ENCODE measurements around the gene VEGFC.

Gene VEGFC

DNA sequence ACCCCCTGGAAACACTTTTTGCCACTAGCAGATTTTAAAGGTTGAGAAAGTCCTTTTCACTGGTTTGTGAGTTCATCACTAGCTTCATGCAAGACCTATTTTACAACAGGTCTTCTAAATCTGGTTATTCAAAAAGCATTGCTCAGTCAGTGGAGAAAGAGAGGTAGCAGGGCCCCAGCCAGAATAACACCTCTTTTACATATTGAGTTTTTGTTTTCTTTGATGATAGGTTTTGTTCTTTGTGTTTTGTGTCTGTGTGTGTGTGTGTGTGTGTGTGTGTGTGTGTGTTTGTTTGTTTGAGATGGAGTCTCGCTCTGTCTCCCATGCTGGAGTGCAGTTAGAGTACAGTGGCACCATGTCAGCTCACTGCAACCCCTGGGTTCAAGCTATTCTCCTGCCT, 2.7 kb upstream of the VEGFC start:
- DNase-seq: no peak

GRCh38 chr4:176794651-176795050, 1.9 kb upstream of the VEGFC start:
- DNase-seq: no peak

DNA sequence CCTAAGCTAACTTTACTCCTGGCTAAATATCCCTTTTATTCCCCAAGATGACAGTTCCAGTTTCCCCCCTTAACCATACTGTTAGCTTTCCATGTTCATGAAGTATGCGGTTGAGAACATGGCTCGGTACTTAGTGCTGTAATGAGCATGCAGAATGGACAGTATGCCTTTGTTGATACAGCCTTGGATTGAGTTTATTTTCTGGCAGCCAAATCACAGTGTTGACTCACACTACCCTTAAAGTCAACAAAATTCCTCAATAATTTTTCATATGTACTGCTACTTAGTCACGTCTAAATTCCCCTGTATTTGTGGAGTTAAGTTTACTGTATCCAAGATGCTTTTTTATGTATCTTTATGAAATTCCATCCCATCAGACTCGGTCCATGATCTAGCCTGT, 1.4 kb upstream of the VEGFC start:
- DNase-seq: no peak

DNA sequence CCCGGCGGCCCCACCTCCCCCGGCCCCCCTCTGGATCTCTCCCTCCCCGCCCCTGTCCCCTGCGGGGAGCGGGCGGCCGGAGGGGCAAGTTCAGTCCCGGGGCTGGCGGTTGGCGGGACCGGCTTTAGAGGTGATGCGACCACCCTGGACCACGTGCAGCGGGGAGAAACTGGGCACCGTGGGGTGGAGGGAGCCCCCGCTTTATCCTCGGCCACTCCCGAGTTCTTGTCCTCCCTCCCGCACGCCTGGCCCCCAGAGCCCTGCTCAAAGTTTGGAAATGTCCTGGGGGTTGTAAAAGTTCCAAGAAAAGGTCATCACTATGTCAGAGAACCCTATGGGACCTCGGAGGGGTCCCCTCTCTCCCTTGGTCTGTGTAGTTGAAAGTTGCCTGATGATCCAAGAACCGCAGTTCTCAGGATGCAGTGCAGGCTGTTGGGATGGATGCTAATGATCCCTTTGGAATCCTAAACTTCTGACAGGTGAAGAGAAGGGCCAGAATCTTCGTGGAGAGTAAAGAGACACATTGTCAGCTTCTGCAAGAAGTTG, 411 bp upstream of the VEGFC start:
- no peak for DNase-seq

DNA sequence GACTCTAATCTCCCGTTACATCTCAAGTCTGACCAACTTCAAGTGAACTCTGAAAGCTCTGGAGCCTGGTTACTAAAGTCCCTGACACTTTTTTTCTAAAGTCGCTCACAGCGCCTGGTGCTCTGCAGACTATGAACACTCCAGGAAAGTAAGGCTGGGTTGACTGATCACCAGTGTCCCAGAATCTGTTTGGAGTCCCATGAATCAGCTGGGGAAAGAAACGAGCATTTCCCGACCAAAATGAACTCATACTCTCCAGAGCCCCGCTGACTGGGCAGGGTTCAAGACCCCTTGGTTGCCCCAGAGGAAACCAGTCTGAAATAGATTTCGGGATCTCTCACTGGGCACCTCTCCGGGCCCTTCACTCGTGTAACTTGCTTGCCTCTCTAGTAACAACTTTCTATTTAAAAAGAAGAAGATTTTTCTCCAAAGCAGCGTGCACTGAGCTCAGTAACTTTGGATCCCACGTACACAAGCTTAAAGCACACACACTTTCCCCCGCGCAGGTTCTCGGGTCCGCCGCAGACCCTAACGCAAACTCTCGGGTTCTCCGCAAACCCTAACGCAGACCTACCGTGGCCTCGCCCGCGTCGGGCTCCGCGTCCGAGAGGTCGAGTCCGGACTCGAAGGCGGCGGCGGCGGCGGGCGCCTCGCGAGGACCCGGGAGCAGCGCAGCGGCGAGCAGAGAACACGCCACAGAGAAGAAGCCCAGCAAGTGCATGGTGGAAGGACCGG, 964 bp downstream of the VEGFC start:
- DNase-seq: no peak

GRCh38 chr4:176790398-176790797, 2.3 kb downstream of the VEGFC start:
- no peak for DNase-seq

DNA sequence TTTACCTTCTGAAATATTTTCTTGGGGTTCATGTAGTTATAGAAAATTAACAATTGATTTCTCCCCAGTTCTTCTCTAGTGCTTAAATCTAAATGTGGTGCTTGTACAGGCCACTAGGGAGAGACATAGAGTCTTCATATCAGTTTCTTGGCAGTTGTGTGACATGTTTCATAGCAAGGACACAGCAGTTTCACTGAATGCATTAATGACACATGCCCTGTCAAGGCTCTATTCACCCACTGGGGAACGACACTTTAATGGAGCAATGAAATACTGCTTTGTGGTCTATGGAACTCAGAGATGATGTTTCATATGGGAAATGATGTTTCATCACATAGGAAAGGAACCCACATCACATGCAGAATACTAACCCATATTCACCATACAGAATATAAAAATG, 2.8 kb downstream of the VEGFC start:
- no peak for DNase-seq

- DNase-seq: no peak
Measured at GRCh38 chr4:176788971-176789370, 3.8 kb downstream of the VEGFC start.

- no peak for DNase-seq
Measured at GRCh38 chr4:176788248-176788647, 4.5 kb downstream of the VEGFC start.

DNA sequence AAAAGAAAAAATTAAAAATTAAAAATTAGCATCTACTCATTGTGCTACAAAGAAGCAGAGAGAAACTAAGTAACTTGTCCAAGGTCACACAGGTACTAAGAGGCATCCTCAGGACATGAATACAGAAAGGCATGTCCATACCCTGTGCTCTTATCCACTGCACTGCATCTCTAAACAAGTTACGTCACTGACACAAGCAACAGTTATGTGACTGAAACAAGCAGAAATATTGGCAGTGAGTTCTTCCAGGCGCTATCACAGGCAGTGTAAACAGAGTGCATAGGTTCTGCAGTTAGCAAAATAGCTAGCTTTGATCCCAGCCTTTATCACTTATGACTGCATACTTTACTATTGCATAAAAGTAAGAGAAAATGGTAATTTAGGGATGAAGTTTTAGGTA, 7.9 kb downstream of the VEGFC start:
- no peak for DNase-seq

GRCh38 chr4:176782794-176783193, 9.9 kb downstream of the VEGFC start:
- no peak for DNase-seq

DNA sequence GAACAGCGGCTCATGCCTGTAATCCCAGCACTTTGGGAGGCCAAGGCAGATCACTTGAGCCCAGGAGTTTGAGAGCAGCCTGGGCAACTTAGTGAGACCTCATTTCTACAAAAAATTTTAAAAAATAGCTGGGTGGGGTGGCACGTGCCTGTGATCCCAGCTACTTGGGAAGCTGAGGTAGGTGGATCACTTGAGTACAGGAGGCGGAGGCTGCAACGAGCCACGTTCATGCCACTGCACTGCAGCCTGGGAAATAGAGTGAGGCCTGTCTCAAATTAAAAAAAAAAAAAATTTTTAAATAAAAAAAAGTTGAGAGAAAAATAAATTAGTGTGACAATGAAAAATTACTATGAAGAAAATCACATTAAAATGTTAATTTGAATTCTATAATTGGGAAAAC, 10.5 kb downstream of the VEGFC start:
- DNase-seq: no peak

- DNase-seq: no peak
Measured at GRCh38 chr4:176781739-176782100, 11.0 kb downstream of the VEGFC start.

GRCh38 chr4:176780995-176781738, 11.6 kb downstream of the VEGFC start:
- DNase-seq: no peak

DNA sequence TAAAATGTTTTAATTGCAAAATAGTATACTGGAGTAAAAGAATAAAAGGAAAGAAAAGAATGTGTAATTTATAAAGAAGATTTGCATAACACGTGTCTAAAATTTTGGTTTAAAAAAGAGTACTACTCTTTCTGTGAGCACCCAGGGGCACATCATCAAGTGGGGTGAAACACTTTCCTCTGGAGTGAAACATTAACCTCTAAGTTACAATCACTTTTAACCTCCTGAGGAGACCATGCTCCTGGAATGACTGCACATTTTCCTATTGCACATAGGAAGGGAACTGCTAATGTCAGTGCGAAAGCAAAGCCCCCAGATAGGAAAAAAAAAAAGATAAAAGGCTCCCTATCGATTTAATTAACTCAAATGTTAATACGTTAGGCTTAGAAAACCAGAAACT, 13.3 kb downstream of the VEGFC start:
- no peak for DNase-seq

DNA sequence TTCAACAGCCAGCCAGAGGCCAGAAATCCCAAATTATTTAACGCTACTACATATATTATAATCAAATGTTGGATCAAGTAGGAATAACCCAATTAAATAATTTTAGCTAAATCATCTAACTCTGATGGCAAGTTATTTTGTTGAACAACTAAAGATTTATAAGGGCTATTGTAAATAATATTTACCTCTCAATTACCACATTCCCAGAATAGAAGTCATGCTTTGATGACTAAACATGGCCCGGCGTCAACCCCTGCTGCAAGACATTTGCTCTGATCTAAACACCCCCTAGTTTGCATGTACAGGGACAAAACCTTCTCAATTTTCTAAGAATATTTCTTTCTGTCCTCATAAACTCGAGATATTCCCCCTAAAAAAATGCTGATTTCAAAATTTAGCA, 14.2 kb downstream of the VEGFC start:
- DNase-seq: no peak

GRCh38 chr4:176778063-176778462, 14.7 kb downstream of the VEGFC start:
- DNase-seq: no peak

GRCh38 chr4:176775338-176775737, 17.4 kb downstream of the VEGFC start:
- DNase-seq: no peak

GRCh38 chr4:176774852-176775251, 17.9 kb downstream of the VEGFC start:
- no peak for DNase-seq

DNA sequence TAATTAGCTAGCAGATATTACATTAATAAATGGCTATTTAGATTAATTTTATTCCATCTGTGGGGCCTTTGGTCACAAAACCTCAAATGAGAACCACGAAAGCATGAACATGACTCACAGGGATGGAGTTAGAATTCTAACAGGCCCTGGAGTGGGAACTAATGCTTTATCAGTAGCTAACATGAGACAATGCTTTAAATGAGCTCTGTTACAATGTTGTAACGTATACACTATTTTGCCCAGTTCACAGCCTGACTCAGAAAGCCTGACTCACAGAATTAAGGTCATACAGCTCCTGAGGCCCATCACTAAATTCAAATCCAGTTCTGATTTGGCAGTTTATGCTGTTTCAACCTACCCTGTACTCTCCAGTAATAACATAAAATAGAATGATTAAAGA, 23.2 kb downstream of the VEGFC start:
- DNase-seq: no peak

DNA sequence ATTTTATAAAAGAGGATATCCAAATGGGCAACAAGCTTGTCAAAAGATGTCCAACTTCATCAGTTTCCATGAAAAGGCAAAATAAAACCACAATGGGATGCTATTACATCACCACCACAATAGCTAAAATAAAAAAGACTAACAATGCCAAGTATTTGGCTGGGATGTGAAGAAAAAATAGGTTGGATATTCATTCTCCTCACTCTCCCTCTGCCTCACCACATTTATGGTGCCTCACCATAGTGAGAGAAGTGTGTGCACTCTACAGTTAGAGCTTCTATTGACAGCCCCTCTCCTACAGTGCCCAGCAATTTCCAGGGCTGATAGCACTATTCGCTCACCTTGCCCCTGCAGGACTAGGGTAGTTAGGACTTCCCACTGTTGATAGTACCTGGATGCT, 25.5 kb downstream of the VEGFC start:
- DNase-seq: no peak

- no peak for DNase-seq
Measured at GRCh38 chr4:176762661-176763308, 29.9 kb downstream of the VEGFC start.

- no peak for DNase-seq
Measured at GRCh38 chr4:176761872-176762271, 30.9 kb downstream of the VEGFC start.

DNA sequence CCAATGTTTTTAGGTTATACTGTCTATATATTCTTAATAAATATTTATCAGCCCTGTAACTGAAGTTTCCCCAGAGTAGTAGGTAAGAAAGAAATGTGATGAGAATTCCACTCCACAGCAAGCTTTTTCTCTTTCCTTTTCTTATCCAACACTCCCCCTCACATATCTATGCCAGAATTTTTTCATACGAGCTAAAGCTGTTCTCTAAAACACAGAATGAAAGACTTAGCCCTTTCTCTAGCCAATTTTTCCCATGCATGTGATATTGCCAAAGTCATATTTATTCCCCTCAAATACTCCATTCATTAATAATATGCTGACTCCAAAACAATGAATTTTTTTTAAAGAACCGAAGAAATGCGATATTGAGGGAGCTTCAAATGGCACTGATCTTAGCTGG, 32.3 kb downstream of the VEGFC start:
- DNase-seq: no peak
